Measurements from ENCODE around the gene DRG1.

The DRG1 gene

GRCh38 chr22:31451709-31452571 is 52.5 kb downstream of the DRG1 start:
- no peak overlapping the region for H3K27ac Mint-ChIP-seq
- H3K9me3 Mint-ChIP-seq: no peaks in the 10 kb centered on the region

GRCh38 chr22:31461699-31462098 is 62.3 kb downstream of the DRG1 start:
- Mint-ChIP-seq H3K36me3 (ENCODE audit: low read depth) (peaks cover 75% of the 10 kb centered on the region), H3K9me3 (no peaks in the 10 kb centered on the region), H3K4me3 (no peak overlapping the region), H3K27ac (no peak overlapping the region), H3K27me3 (ENCODE audit: low read depth, poor library complexity) (no peaks in the 10 kb centered on the region), H3K4me1 (no peaks in the 10 kb centered on the region)
- TF ChIP-seq CTCF (IDR thresholded peaks at IDR 0.05): no peak
- DNase-seq: no peak

More at GRCh38 chr22:31451709-31452571, 52.5 kb downstream of the DRG1 start:
- Mint-ChIP-seq H3K4me1 (no peaks in the 10 kb centered on the region), H3K27me3 (ENCODE audit: low read depth, poor library complexity) (no peaks in the 10 kb centered on the region), H3K36me3 (ENCODE audit: low read depth) (peaks cover 39% of the 10 kb centered on the region), H3K4me3 (no peak overlapping the region)
- no peak for TF ChIP-seq CTCF (IDR thresholded peaks at IDR 0.05)
- DNase-seq: no peak

GRCh38 chr22:31465307-31465706 is 65.9 kb downstream of the DRG1 start:
- no peaks in the 10 kb centered on the region for H3K27me3 Mint-ChIP-seq (ENCODE audit: low read depth, poor library complexity)
- H3K27ac Mint-ChIP-seq: no peak overlapping the region
- no peak for DNase-seq
- H3K4me1 Mint-ChIP-seq: no peaks in the 10 kb centered on the region
- TF ChIP-seq CTCF (IDR thresholded peaks at IDR 0.05): no peak
- H3K36me3 Mint-ChIP-seq (ENCODE audit: low read depth): peaks cover 76% of the 10 kb centered on the region
- no peak overlapping the region for H3K4me3 Mint-ChIP-seq
- H3K9me3 Mint-ChIP-seq: no peaks in the 10 kb centered on the region

- H3K27me3 Mint-ChIP-seq (ENCODE audit: low read depth, poor library complexity): no peaks in the 10 kb centered on the region
- H3K27ac Mint-ChIP-seq: no peak overlapping the region
- no peaks in the 10 kb centered on the region for H3K9me3 Mint-ChIP-seq
- peaks cover 8% of the 10 kb centered on the region for H3K4me1 Mint-ChIP-seq
- H3K36me3 Mint-ChIP-seq (ENCODE audit: low read depth): peaks cover 67% of the 10 kb centered on the region
- no peak overlapping the region for H3K4me3 Mint-ChIP-seq
- no peak for TF ChIP-seq CTCF (IDR thresholded peaks at IDR 0.05)
- DNase-seq: no peak
Measured at GRCh38 chr22:31474743-31475142, 75.3 kb downstream of the DRG1 start.

- Mint-ChIP-seq H3K9me3 (no peaks in the 10 kb centered on the region), H3K36me3 (ENCODE audit: low read depth) (peaks cover 76% of the 10 kb centered on the region), H3K4me3 (no peak overlapping the region), H3K4me1 (peaks cover 8% of the 10 kb centered on the region), H3K27me3 (ENCODE audit: low read depth, poor library complexity) (no peaks in the 10 kb centered on the region), H3K27ac (peak overlapping the region; percentile 61)
- no peak for TF ChIP-seq CTCF (IDR thresholded peaks at IDR 0.05)
- DNase-seq: no peak
Measured at GRCh38 chr22:31475800-31476199, 76.4 kb downstream of the DRG1 start.

GRCh38 chr22:31477329-31477728 is 77.9 kb downstream of the DRG1 start:
- H3K27ac Mint-ChIP-seq: no peak overlapping the region
- H3K27me3 Mint-ChIP-seq (ENCODE audit: low read depth, poor library complexity): no peaks in the 10 kb centered on the region
- H3K9me3 Mint-ChIP-seq: no peaks in the 10 kb centered on the region
- peaks cover 76% of the 10 kb centered on the region for H3K36me3 Mint-ChIP-seq (ENCODE audit: low read depth)
- no peak overlapping the region for H3K4me3 Mint-ChIP-seq
- no peak for DNase-seq
- peaks cover 8% of the 10 kb centered on the region for H3K4me1 Mint-ChIP-seq
- no peak for TF ChIP-seq CTCF (IDR thresholded peaks at IDR 0.05)
